Trophoblast cell (in vitro differentiated cells and primary cell): ENCODE measurements around the gene FTSJ1.
A peak's percentile ranks its signal among the peaks of the same experiment; 100 is the strongest.

Source experiments
- DNase-seq, 2 donors: peaks; one replicate each; pipeline ENCODE4 v3.0.0-alpha.2; 2016
- H2AFZ ChIP-seq: 2 replicates; pipeline ENCODE4 v1.6.1; 2013; ENCODE audit warnings: low read length, moderate library complexity, mild to moderate bottlenecking; ENCODE audit not compliant: insufficient read depth, poor library complexity
- H2AK5ac ChIP-seq: 2 replicates; pipeline ENCODE4 v1.6.1; 2013; ENCODE audit warnings: mild to moderate bottlenecking, low read length
- H2BK120ac ChIP-seq: 2 replicates; pipeline ENCODE4 v1.6.1; 2013; ENCODE audit warnings: low read length, mild to moderate bottlenecking, moderate library complexity; ENCODE audit not compliant: insufficient read depth, poor library complexity
- H2BK12ac ChIP-seq: 2 replicates; pipeline ENCODE4 v1.6.1; 2013; ENCODE audit warnings: mild to moderate bottlenecking, low read length, moderate library complexity
- H2BK5ac ChIP-seq: 2 replicates; pipeline ENCODE4 v1.6.1; 2013; ENCODE audit warnings: low read length, low read depth, moderate library complexity, mild to moderate bottlenecking; ENCODE audit not compliant: poor library complexity
- H3K14ac ChIP-seq: 2 replicates; pipeline ENCODE4 v1.6.1; 2013; ENCODE audit warnings: mild to moderate bottlenecking, low read length
- H3K18ac ChIP-seq: 2 replicates; pipeline ENCODE4 v1.6.1; 2013; ENCODE audit warnings: mild to moderate bottlenecking, low read length
- H3K23ac ChIP-seq: 2 replicates; pipeline ENCODE4 v1.6.1; 2013; ENCODE audit warnings: low read length
- H3K27ac ChIP-seq: 2 replicates; pipeline ENCODE4 v1.5.1; 2013; ENCODE audit warnings: low read depth, mild to moderate bottlenecking, inconsistent platforms, low read length, moderate library complexity
- H3K27me3 ChIP-seq: 2 replicates; pipeline ENCODE4 v1.6.1; 2013; ENCODE audit warnings: inconsistent platforms, mild to moderate bottlenecking, low read length, moderate library complexity; ENCODE audit not compliant: insufficient read depth
- H3K36me3 ChIP-seq, 2 experiments: 1 replicate in 1 of 2; 2 replicates in 1 of 2; pipeline ENCODE4 v1.6.1; 2013; ENCODE audit warnings: low read length in 2 of 2, mild to moderate bottlenecking in 2 of 2, moderate library complexity in 1 of 2; ENCODE audit not compliant: insufficient read depth in 2 of 2, control insufficient read depth in 1 of 2
- H3K4ac ChIP-seq: 2 replicates; pipeline ENCODE4 v1.6.1; 2013; ENCODE audit warnings: low read depth, mild to moderate bottlenecking, low read length, moderate library complexity
- H3K4me1 ChIP-seq, 2 experiments: 1 replicate in 1 of 2; 2 replicates in 1 of 2; pipeline ENCODE4 v1.6.1; 2013; ENCODE audit warnings: low read length in 2 of 2, mild to moderate bottlenecking in 2 of 2, moderate library complexity in 1 of 2; ENCODE audit not compliant: insufficient read depth in 2 of 2, control insufficient read depth in 1 of 2
- H3K4me2 ChIP-seq: 2 replicates; pipeline ENCODE4 v1.6.1; 2013; ENCODE audit warnings: inconsistent platforms, mild to moderate bottlenecking, low read length, moderate library complexity
- H3K4me3 ChIP-seq: 2 replicates; pipeline ENCODE4 v1.5.1; 2013; ENCODE audit warnings: mild to moderate bottlenecking, low read depth, low read length, inconsistent platforms
- H3K79me1 ChIP-seq: one replicate; pipeline ENCODE4 v1.6.1; 2013; ENCODE audit warnings: low read length
- H3K79me2 ChIP-seq: 2 replicates; pipeline ENCODE4 v1.6.1; 2013; ENCODE audit warnings: low read length, mild to moderate bottlenecking; ENCODE audit not compliant: control insufficient read depth, insufficient read depth, poor library complexity
- H3K9ac ChIP-seq: 2 replicates; pipeline ENCODE4 v1.6.1; 2013; ENCODE audit warnings: mild to moderate bottlenecking, low read length
- H3K9me3 ChIP-seq: 2 replicates; pipeline ENCODE4 v1.6.1; 2013; ENCODE audit warnings: low read depth, mild to moderate bottlenecking, control low read depth, inconsistent platforms, low read length; ENCODE audit not compliant: insufficient read depth
- H4K12ac ChIP-seq: 2 replicates; pipeline ENCODE4 v1.6.1; 2013; ENCODE audit warnings: low read depth, mild to moderate bottlenecking, low read length, moderate library complexity
- H4K8ac ChIP-seq: 2 replicates; pipeline ENCODE4 v1.6.1; 2013; ENCODE audit warnings: low read depth, mild to moderate bottlenecking, low read length, moderate library complexity
- H4K91ac ChIP-seq: one replicate; pipeline ENCODE4 v1.6.1; 2013; ENCODE audit warnings: low read depth, mild to moderate bottlenecking, low read length, moderate library complexity
- WGBS: extraction: QIAGEN DNeasy Blood & Tissue Kit; methylation state at CpG from one replicate; pipeline ENCODE4 v1.1.7; 2013; ENCODE audit warnings: missing lambda C conversion rate; ENCODE audit not compliant: insufficient read length, insufficient coverage; ENCODE audit errors: extremely low coverage; 5-methylcytosine and 5-hydroxymethylcytosine counted together

Gene FTSJ1

DNA sequence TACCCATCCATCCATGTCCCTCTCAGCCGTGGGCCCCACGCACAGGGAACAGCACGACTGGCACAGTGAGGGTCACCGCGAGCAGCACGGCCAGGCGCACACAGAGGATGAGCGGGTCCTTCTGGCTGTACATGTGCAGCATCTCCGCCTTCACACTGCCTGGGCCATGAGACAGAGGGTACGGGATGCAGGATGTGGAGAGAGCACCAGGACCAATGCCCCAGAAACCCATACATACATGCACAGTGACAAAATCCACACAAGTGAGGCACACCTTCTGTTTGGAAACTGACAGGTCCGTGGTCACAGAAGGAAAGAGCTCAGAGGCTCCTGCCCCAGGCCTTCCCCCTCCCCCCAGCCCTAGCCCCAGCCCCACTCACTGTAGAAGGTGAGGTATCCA, 15.4 kb upstream of the FTSJ1 start:
- Histone ChIP-seq H3K79me2 (no peaks in the 10 kb centered on the region), H3K9ac (no peak overlapping the region), H3K4me2 (no peak overlapping the region), H3K4me3 (no peak overlapping the region), H3K27ac (no peak overlapping the region), H3K4ac (no peak overlapping the region), H3K14ac (no peak overlapping the region), H4K8ac (no peak overlapping the region), H2AK5ac (no peak overlapping the region), H3K27me3 (no peaks in the 10 kb centered on the region), H3K4me1 (peaks cover 0 to 6% of the 10 kb centered on the region in 2 experiments), H4K12ac (no peak overlapping the region), H4K91ac (no peak overlapping the region), H2BK5ac (no peak overlapping the region), H3K36me3 (no peaks in the 10 kb centered on the region), H3K9me3 (no peaks in the 10 kb centered on the region), H2BK12ac (no peak overlapping the region), H3K18ac (no peak overlapping the region), H3K23ac (no peak overlapping the region), H2BK120ac (no peak overlapping the region), H2AFZ (no peak overlapping the region), H3K79me1 (peaks cover 3% of the 10 kb centered on the region)
- DNase-seq: no peak
- WGBS: no CpG with 5 or more reads among the region's 11 CpGs

DNA sequence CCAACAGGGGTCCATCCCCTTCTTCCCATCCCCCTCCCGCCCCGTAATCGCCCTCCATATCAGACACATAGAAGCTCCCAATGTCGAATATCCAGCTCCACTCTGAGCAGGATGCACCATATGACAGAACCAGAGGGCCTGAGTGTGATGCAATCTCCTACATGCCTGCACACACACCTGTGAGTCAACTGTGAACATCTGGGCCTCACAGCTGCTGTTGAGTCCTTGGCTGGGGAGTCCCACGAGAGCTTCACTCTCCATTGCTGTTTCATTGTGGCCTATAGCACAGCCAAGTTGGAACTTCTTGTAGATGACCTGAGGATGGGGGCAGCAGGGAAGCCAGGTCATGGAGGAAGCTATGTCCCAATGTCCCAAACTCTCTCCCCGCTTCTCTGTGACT, 14.2 kb upstream of the FTSJ1 start:
- Histone ChIP-seq H3K4ac (no peak overlapping the region), H2BK120ac (no peak overlapping the region)
- WGBS: no CpG with 5 or more reads among the region's 6 CpGs

DNA sequence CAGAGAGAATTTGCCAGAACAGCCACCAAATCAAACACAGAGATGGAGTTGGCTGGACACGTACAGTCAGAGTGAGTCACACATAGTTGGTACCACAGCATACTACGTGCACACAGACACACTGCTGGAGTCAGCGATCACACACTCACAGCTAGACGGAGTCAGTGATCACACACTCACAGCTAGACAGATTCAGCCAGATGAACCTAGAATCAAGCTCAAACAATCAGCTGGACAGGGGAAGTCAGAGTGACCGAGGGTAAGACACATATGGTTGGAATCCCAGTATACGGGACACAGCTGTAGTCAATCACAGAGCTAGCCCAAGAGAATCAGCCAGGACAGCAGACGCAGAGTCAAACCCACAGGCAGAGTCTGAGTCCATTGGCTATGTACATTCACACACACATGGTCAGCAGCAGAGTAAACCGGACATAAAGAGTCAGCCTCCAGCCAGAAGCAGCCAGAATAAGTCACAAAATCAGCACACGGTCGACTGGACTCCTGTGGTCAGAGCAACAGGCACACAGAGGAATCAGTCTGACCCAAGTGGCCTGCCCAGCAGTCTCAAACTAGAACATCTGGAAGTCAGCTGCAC, 10.6 kb upstream of the FTSJ1 start:
- H3K79me2 ChIP-seq: no peaks in the 10 kb centered on the region
- no peak overlapping the region for H2BK12ac ChIP-seq
- H4K91ac ChIP-seq: no peak overlapping the region
- no peak overlapping the region for H2BK5ac ChIP-seq
- no peak overlapping the region for H3K4me2 ChIP-seq
- no peak overlapping the region for H3K23ac ChIP-seq
- H3K14ac ChIP-seq: no peak overlapping the region
- H3K36me3 ChIP-seq: no peaks in the 10 kb centered on the region
- H2AFZ ChIP-seq: no peak overlapping the region
- H2BK120ac ChIP-seq: no peak overlapping the region
- H4K8ac ChIP-seq: no peak overlapping the region
- no peak overlapping the region for H2AK5ac ChIP-seq
- H3K4ac ChIP-seq: no peak overlapping the region
- no peak overlapping the region for H3K9ac ChIP-seq
- H3K27ac ChIP-seq: no peak overlapping the region
- peak; percentile 38 to 43 for DNase-seq
- peaks cover 3% of the 10 kb centered on the region for H3K79me1 ChIP-seq
- no peak overlapping the region for H3K4me3 ChIP-seq
- H3K27me3 ChIP-seq: no peaks in the 10 kb centered on the region
- H3K18ac ChIP-seq: no peak overlapping the region
- no peak overlapping the region for H4K12ac ChIP-seq
- H3K9me3 ChIP-seq: no peaks in the 10 kb centered on the region
- H3K4me1 ChIP-seq: peaks cover 3 to 16% of the 10 kb centered on the region in 2 experiments
- WGBS: no CpG with 5 or more reads among the region's 10 CpGs

More for the DNA sequence above, 14.2 kb upstream of the FTSJ1 start:
- Histone ChIP-seq H2AFZ (no peak overlapping the region), H3K4me3 (no peak overlapping the region), H3K23ac (no peak overlapping the region), H3K36me3 (no peaks in the 10 kb centered on the region), H2BK5ac (no peak overlapping the region), H3K27me3 (no peaks in the 10 kb centered on the region), H3K79me2 (no peaks in the 10 kb centered on the region), H3K18ac (no peak overlapping the region), H3K9ac (no peak overlapping the region), H2AK5ac (no peak overlapping the region), H3K14ac (no peak overlapping the region), H4K12ac (no peak overlapping the region), H4K8ac (no peak overlapping the region), H2BK12ac (no peak overlapping the region), H4K91ac (no peak overlapping the region), H3K9me3 (no peaks in the 10 kb centered on the region), H3K4me2 (no peak overlapping the region), H3K27ac (no peak overlapping the region), H3K4me1 (peaks cover 0 to 9% of the 10 kb centered on the region in 2 experiments), H3K79me1 (peaks cover 3% of the 10 kb centered on the region)
- peak; percentile 49 to 68 for DNase-seq

DNA sequence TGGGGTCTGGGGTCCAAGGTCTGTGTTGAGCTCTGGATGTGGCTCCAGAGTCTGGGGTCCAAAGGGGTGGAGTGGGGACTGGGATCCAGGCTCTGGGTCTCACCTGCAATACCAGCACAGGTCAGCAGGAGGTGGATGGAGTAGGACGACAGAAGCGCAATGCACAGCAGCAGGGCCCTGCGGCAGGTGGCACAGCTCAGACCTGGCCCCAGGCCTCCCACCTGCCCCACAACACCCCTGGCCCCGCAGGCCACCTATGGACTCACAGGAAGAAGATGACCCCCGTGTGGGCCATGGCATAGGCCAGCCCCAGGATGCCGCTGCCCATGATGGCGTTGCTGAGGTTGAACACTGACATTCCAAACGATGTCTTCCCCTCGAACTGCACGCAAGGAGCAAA, 9.3 kb upstream of the FTSJ1 start:
- no CpG with 5 or more reads among the region's 10 CpGs for WGBS
- Histone ChIP-seq H2BK5ac (no peak overlapping the region), H3K14ac (no peak overlapping the region), H3K79me2 (no peaks in the 10 kb centered on the region), H2AK5ac (no peak overlapping the region), H2BK12ac (no peak overlapping the region), H2AFZ (no peak overlapping the region), H4K8ac (no peak overlapping the region), H3K23ac (no peak overlapping the region), H3K4me3 (no peak overlapping the region), H3K4me1 (peaks cover 8 to 23% of the 10 kb centered on the region in 2 experiments), H4K12ac (no peak overlapping the region), H3K4me2 (no peak overlapping the region), H3K9ac (no peak overlapping the region), H3K27ac (no peak overlapping the region), H4K91ac (no peak overlapping the region), H3K27me3 (no peaks in the 10 kb centered on the region), H3K9me3 (no peaks in the 10 kb centered on the region), H3K79me1 (peaks cover 3% of the 10 kb centered on the region), H3K4ac (no peak overlapping the region), H2BK120ac (no peak overlapping the region), H3K36me3 (no peaks in the 10 kb centered on the region), H3K18ac (no peak overlapping the region)
- no peak for DNase-seq
